NB4 (cell line): Measurements from ENCODE around the gene HGF.
A peak's percentile ranks its signal among the peaks of the same experiment; 100 is the strongest.
"Not testable (repeated sequence)": the region's sequence is repeated elsewhere in the genome, so short reads cannot be mapped to it uniquely, and the experiment has no call there.

Experiments used
- DNase-seq: peaks from one replicate; pipeline ENCODE4 v3.0.0; 2010; ENCODE audit warnings: low read depth
- H3K4me3 ChIP-seq: one replicate; pipeline ENCODE4 v1.5.1; 2011; ENCODE audit warnings: mild to moderate bottlenecking, low read depth, low read length, moderate library complexity
- MYC ChIP-seq: IDR thresholded peaks from 2 replicates; pipeline ENCODE4 v1.6.1; 2011; ENCODE audit warnings: low read depth, low read length
- POLR2A ChIP-seq: IDR thresholded peaks from 2 replicates; pipeline ENCODE4 v1.6.1; 2011; ENCODE audit warnings: mild to moderate bottlenecking; ENCODE audit not compliant: insufficient read length; ENCODE audit errors: extremely low read depth
- TF ChIP-seq, protein P1 (sequence below): IDR thresholded peaks from 2 replicates; pipeline ENCODE4 v1.6.1; 2011; ENCODE audit warnings: low read depth, low read length
- TF ChIP-seq, protein P2 (sequence below): IDR thresholded peaks from one replicate; pipeline ENCODE4 v1.5.1; 2012; ENCODE audit warnings: low read depth, low read length

Gene HGF

DNA sequence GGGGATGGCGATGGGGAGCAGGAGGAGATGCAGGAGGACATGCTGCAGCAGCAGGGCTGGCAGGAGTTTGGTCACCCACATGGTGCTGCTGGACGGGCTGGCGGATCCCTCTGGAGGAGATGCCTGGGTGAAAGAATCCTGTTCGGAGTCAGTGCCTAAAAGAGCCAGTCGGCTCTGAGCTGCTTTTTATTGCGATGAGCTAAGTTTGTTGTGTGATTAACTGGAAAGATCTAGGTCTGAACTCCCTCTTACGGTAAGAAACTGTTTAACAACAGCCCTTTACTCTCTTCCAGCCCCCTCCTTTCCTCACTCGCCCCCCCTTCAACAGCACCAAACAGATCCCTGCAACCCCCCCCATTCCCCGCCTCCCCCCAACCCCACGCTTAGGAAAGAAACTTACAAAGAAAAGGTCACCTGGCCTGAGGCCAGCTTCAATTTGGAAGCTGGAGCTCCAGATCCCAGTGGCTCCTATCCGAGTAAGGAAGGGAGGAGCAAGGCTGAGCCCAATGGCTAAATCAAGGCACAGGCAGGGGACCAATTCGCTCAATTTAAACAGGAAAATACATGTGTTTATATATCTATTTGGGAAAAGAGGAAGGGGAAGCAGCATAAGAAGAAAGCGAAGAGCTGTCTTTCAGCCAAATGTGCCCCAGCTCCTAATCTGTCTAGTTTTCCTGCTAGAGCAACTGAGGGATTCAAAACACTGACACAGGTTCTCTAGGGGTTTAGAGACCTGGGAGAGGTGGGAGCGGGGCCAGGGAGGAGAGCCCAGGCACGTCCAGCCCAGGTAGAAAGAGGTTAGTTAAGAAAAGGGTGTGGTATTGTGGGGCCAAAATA lies at the start of gene HGF:
HGF (minus strand) TSS at position 157 of the 837 bp plus-strand sequence; CDS start at position 81, 76 bp downstream.
- peak within 1 kb of the TSS; percentile 78 for H3K4me3 ChIP-seq
- peak; percentile 77 for DNase-seq
- TF ChIP-seq, protein P1, sequence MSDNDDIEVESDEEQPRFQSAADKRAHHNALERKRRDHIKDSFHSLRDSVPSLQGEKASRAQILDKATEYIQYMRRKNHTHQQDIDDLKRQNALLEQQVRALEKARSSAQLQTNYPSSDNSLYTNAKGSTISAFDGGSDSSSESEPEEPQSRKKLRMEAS = no peak
- TF ChIP-seq, protein P2, sequence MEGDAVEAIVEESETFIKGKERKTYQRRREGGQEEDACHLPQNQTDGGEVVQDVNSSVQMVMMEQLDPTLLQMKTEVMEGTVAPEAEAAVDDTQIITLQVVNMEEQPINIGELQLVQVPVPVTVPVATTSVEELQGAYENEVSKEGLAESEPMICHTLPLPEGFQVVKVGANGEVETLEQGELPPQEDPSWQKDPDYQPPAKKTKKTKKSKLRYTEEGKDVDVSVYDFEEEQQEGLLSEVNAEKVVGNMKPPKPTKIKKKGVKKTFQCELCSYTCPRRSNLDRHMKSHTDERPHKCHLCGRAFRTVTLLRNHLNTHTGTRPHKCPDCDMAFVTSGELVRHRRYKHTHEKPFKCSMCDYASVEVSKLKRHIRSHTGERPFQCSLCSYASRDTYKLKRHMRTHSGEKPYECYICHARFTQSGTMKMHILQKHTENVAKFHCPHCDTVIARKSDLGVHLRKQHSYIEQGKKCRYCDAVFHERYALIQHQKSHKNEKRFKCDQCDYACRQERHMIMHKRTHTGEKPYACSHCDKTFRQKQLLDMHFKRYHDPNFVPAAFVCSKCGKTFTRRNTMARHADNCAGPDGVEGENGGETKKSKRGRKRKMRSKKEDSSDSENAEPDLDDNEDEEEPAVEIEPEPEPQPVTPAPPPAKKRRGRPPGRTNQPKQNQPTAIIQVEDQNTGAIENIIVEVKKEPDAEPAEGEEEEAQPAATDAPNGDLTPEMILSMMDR = peak; percentile 7
- no peak for TF ChIP-seq POLR2A

DNA sequence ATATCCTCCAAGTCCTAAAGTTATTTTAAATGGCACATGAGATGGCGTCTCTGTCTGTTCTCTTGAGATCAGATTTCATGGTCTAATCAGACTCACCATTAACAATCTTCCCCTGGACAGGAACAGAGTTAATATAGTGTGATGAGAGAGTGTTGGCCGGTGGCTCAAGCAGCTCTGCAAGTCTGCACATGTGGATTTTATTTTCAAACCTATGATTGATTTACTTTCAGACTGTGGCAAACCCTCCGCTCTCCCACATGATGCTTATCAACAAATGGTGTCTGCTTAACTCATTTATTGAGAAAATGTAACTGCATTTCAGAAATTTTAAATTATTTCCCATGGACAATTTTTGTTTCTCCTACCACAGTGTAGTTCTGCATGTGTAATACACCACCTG lies 46.5 kb upstream of the HGF start:
- H3K4me3 ChIP-seq = no peak overlapping the region
- no peak for DNase-seq
- TF ChIP-seq MYC (no peak), POLR2A (no peak)
- TF ChIP-seq, protein P1 = no peak
- TF ChIP-seq, protein P2 = no peak

DNA sequence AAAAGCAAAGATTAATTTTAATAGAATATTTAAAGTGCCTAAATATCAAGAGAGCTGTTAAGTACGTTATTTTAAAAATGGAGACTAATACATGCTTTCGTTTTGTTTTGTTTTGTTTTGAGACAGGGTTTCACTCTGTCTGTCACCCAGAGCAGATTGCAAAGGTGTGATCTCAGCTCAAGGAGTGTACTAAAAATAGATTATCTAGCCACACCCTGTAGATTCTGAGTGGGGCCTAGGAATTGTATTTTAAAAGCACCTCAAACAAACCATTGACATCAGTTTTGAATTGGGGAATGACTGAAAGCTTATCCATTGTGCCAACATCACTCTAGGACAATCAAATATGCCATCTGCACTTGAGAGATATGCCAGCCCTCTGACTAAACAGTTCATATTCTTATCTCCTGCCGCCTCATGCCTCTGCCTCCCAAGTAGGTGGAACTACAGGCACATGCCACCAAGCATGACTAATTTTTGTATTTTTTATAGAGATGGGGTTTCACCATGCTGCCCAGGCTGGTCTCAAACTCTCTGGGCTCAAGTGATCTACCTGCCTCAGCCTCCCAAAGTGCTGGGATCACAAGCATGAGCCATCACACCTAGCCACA lies 43.1 kb upstream of the HGF start:
- DNase-seq, H3K4me3 ChIP-seq: not testable (repeated sequence)

DNA sequence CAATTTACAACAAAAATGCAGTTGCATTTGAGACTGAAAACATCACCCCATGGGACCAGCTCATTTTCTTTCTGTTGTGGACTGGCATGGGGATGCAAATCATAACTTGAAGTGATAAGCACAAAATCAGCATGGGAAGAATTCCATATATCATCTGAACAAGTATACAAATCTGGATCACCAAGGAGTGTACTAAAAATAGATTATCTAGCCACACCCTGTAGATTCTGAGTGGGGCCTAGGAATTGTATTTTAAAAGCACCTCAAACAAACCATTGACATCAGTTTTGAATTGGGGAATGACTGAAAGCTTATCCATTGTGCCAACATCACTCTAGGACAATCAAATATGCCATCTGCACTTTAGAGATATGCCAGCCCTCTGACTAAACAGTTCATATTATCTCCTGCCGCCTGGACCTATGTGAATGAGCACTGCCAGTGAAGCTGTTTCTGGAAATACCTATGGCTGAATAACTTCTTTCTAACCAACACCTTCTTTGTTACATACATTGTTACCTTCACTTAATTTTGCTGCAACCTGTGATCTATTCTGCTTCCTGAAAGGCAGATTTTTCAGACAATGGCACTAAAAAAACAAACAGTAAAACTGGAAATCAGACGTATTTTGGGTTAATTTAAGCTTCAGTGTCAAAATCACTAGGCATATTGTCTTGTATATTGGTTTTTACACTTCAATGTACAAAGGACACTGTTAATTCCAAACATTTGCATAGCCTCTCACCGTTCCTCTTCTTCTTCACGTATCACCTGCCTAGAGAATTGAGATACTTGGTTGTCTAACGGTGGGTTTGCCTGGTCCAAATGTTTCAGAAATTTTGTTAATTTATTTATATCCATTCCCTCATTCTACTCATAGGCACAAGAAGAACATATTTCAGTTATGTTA lies 42.4 kb upstream of the HGF start:
- no peak overlapping the region for H3K4me3 ChIP-seq
- no peak for DNase-seq
- TF ChIP-seq MYC = no peak
- TF ChIP-seq POLR2A = no peak
- TF ChIP-seq, protein P2 = no peak
- TF ChIP-seq, protein P1 = no peak

DNA sequence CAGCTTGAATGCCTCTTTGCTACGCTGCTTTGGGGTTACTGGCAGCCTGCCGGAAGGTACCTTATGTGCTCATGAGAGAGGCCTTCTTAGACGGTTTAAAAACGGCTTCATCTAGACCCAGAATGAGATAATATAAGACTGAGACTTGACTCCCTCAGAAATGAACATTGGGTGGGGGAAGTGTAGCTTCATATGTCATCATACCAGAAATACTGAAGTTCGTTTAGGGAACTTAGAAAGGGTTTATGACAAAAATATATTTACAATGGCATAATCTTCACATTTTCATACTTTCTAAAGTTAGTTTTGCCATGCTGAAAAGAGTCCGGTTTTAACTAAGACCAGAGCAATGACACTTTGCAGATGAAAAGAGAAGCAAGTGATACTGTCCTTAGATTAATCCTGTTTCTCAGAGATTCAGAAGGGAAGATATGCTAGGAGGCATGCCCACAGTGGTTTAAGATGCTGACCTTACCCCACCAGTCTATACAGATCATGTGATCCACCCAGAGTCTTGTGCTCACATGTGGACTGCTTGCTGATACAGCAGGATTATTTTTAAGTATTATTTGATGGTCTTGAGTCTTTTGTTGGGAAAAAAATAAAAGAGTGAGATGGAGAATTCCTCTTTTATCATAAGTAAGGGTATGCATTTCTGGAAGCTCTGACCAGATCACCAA lies 40.8 kb upstream of the HGF start:
- peak; percentile 47; the same call in 1 of the 2 replicates for TF ChIP-seq MYC
- TF ChIP-seq, protein P2 = no peak
- TF ChIP-seq POLR2A = no peak
- TF ChIP-seq, protein P1 = peak; percentile 50; the same call in 1 of the 2 replicates
- no peak overlapping the region for H3K4me3 ChIP-seq

DNA sequence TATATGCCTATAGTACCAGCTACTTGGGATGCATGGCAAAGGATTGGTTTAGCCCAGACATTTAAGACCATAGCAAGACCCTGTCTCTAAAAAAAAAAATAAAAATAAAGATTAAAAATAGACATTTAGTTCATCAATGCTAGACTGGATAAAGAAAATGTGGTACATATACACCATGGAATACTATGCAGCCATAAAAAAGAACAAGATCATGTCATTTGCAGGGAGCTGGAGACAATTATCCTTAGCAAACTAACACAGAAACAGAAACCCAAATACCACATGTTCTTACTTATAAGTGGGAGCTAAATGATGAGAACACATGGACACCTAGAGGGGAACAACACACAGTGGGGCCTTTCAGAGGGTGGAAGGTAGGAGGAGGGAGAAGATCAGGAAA lies 38.5 kb upstream of the HGF start:
- H3K4me3 ChIP-seq, DNase-seq: not testable (repeated sequence)

More for the DNA sequence above, 40.8 kb upstream of the HGF start:
- DNase-seq = peak; percentile 62
